Esophagus muscularis mucosa (tissue), 4 donors: ENCODE data around the gene BRD3OS. TPM values are rescaled to one million over a fixed set of nuclear protein-coding genes. Genes with fewer than 3 reads are reported as not detected.

Experiments
- DNase-seq: peaks from one replicate; pipeline ENCODE4 v3.0.0-alpha.2; 2017; ENCODE audit errors: extremely low spot score
- H3K27ac ChIP-seq, 4 donors: fragments of 200-600 bp; sonication (generic); replicated peaks in 1 of 4; 1 replicate in 3 of 4; 2 replicates in 1 of 4; pipeline ENCODE4 v1.5.1; 2016 to 2019; ENCODE audit warnings: mild to moderate bottlenecking in 1 of 4
- H3K27me3 ChIP-seq, 4 donors: fragments of 200-600 bp; sonication (generic); one replicate each; pipeline versions ENCODE4 v1.5.1 to v1.6.0; 2016 to 2019
- H3K36me3 ChIP-seq, 4 donors: fragments of 200-600 bp; sonication (generic); one replicate each; pipeline ENCODE4 v1.5.1; 2016 to 2019
- H3K4me1 ChIP-seq, 4 donors: fragments of 200-600 bp; sonication (generic); one replicate each; pipeline ENCODE4 v1.5.1; 2016 to 2019
- H3K4me3 ChIP-seq, 4 donors: fragments of 200-600 bp; sonication (generic); 1 replicate in 2 of 4; 2 replicates in 2 of 4; pipeline ENCODE4 v1.5.1; 2016 to 2019; ENCODE audit warnings: mild to moderate bottlenecking in 4 of 4, moderate library complexity in 1 of 4
- H3K9me3 ChIP-seq, 4 donors: fragments of 200-600 bp; sonication (generic); 1 replicate in 3 of 4; 2 replicates in 1 of 4; pipeline ENCODE4 v1.5.1; 2016 to 2019
- EP300 ChIP-seq: sonication (generic); formaldehyde crosslinking; IDR thresholded peaks from one replicate; pipeline ENCODE4 v1.6.1; 2017; ENCODE audit warnings: antibody characterized with exemption
- POLR2A ChIP-seq: fragments of 450-650 bp; IDR thresholded peaks from one replicate; pipeline ENCODE4 v1.6.1; 2017; ENCODE audit warnings: antibody characterized with exemption, moderate library complexity, mild to moderate bottlenecking, low read depth
- POLR2AphosphoS5 ChIP-seq, 2 donors: sonication (generic); formaldehyde crosslinking; IDR thresholded peaks; one replicate each; pipeline ENCODE4 v1.6.1; 2017; ENCODE audit warnings: antibody characterized with exemption in 2 of 2
- WGBS: methylation state at CpG from one replicate; pipeline ENCODE4 v1.1.5; 2018; 5-methylcytosine and 5-hydroxymethylcytosine counted together
- intact Hi-C: fragments of 100-400 bp; cut with DNase I; formaldehyde crosslinking; loops from one replicate; pipeline ENCODE4 v1.15.1; 2023
- total RNA-seq, 4 donors: library from RNA; depleted of rRNA; stranded (reverse); fragments of >200 nt; gene quantifications; one replicate each; pipeline versions ENCODE4 v1.1.0 to v1.2.1, GENCODE V29; 2016
- TF ChIP-seq, protein P1 (sequence below), 3 experiments: fragments of 200-600 bp in 2 of 3; fragments of 450-650 bp in 1 of 3; sonication (generic) in 2 of 3; IDR thresholded peaks; one replicate each; pipeline ENCODE4 v1.5.1; 2017 to 2019; ENCODE audit warnings: antibody characterized with exemption in 3 of 3, mild to moderate bottlenecking in 2 of 3, moderate library complexity in 1 of 3

Gene BRD3OS
- total RNA-seq, 4 donors from 2014 or later: 13.4 to 33.4 (median 21.7) TPM

DNA sequence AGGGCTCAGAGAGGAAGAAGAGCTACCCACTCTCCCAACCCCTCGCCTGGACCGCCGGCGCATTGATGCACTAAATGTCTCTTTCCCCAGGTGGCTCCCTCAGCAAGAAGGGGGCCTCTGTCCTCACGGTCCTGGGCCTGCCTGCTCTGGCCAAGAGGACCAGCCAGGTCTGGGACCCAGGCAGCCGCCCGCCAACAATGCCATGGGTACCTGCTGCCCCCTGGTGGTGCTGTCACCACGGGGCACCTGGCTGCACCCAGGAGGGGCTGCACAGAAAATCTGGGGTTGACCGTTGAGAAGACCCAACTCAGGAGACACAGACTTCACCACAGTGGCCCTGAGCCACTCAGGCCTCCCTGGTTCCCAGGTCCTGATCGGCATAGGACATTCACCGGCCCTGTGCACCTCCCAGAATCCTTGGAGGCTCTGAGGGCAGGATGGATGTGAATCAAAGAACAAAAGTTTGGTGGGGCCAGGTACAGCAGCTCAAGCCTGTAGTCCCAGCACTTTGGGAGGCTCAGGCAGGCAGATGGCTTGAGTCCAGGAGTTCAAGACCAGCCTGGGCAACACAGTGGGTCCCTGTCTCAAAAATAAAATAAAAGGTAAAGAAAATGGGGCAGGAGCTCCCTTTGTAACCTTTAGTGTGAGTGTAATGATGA is 30.8 kb upstream of the BRD3OS start:
- intact Hi-C loops: loop anchor here (2.0 to 10.0 kb wide), 3 partner anchors 137 to 460 kb away; partner anchors contain the start of gene ADAMTSL2
- peaks cover 20 to 46% (median 35%) of the 10 kb centered on the region in 4 donors for H3K4me1 ChIP-seq
- TF ChIP-seq POLR2A: no peak
- TF ChIP-seq, protein P1, sequence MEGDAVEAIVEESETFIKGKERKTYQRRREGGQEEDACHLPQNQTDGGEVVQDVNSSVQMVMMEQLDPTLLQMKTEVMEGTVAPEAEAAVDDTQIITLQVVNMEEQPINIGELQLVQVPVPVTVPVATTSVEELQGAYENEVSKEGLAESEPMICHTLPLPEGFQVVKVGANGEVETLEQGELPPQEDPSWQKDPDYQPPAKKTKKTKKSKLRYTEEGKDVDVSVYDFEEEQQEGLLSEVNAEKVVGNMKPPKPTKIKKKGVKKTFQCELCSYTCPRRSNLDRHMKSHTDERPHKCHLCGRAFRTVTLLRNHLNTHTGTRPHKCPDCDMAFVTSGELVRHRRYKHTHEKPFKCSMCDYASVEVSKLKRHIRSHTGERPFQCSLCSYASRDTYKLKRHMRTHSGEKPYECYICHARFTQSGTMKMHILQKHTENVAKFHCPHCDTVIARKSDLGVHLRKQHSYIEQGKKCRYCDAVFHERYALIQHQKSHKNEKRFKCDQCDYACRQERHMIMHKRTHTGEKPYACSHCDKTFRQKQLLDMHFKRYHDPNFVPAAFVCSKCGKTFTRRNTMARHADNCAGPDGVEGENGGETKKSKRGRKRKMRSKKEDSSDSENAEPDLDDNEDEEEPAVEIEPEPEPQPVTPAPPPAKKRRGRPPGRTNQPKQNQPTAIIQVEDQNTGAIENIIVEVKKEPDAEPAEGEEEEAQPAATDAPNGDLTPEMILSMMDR (IDR thresholded peaks at IDR 0.05): peak in 2 of 3 experiments; percentile 96 to 98
- WGBS: 1% methylated on average over 9 of the region's 11 CpGs
- peaks cover 0 to 6% (median 0%) of the 10 kb centered on the region in 4 donors for H3K27me3 ChIP-seq
- H3K36me3 ChIP-seq: no peaks in the 10 kb centered on the region
- no peak overlapping the region for H3K4me3 ChIP-seq
- H3K27ac ChIP-seq: peak overlapping the region in 1 of 4 donors; percentile 92
- no peaks in the 10 kb centered on the region for H3K9me3 ChIP-seq
- DNase-seq: no peak

DNA sequence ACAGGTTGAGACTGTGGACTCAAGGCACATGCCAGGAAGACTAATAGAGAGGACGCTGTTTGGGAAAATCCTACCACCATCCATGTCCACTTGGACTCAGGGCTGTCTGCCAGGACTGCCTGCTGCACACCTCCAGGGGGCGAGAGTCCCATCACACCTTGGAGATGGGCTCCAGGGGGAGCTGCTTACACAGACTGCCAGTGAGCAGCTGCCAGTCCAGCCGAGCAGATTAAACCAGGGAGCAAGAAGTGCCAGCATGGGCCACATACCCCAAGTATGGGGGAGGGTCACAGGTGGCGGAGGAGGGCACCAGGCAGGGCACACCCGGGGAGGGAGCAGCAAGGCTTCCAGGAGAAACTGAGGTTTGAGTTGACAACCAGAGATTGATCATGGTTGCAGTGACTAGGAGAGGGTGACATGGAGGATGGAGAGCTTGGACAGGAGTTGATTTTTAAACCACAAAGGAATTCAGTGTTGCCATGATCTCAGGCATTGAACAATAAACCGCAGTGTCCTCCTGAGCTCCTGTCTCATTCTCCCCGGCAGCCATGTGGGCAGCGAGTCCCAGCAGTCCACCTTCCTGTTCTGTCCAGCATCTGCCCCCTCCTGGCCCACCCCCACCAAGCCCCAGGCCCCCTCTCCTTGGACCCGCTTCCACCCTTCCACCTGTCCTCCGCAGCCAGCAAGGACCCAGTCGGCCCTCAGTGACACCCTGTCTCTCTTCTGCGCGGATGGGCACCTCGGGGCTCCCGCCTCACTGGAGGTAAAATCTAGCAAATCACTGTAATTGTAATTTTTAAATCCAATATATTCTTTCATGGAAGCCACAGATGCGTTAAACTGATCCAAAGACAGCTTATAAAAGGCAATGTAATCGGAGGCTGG is 30.0 kb upstream of the BRD3OS start:
- 71% methylated on average over 17 of the region's 17 CpGs for WGBS
- intact Hi-C loops: loop anchor here (2.0 to 10.0 kb wide), 2 partner anchors 212 to 460 kb away; partner anchors contain the start of gene ADAMTSL2
- peaks cover 0 to 6% (median 0%) of the 10 kb centered on the region in 4 donors for H3K27me3 ChIP-seq
- TF ChIP-seq EP300 (no peak), POLR2A (no peak), POLR2AphosphoS5 (IDR thresholded peaks at IDR 0.05) (no peak)
- TF ChIP-seq, protein P1 (IDR thresholded peaks at IDR 0.05): no peak
- H3K36me3 ChIP-seq: no peaks in the 10 kb centered on the region
- DNase-seq: no peak
- H3K27ac ChIP-seq: no peak overlapping the region
- no peak overlapping the region for H3K4me3 ChIP-seq
- H3K9me3 ChIP-seq: no peaks in the 10 kb centered on the region
- H3K4me1 ChIP-seq: peaks cover 19 to 39% (median 30%) of the 10 kb centered on the region in 4 donors

DNA sequence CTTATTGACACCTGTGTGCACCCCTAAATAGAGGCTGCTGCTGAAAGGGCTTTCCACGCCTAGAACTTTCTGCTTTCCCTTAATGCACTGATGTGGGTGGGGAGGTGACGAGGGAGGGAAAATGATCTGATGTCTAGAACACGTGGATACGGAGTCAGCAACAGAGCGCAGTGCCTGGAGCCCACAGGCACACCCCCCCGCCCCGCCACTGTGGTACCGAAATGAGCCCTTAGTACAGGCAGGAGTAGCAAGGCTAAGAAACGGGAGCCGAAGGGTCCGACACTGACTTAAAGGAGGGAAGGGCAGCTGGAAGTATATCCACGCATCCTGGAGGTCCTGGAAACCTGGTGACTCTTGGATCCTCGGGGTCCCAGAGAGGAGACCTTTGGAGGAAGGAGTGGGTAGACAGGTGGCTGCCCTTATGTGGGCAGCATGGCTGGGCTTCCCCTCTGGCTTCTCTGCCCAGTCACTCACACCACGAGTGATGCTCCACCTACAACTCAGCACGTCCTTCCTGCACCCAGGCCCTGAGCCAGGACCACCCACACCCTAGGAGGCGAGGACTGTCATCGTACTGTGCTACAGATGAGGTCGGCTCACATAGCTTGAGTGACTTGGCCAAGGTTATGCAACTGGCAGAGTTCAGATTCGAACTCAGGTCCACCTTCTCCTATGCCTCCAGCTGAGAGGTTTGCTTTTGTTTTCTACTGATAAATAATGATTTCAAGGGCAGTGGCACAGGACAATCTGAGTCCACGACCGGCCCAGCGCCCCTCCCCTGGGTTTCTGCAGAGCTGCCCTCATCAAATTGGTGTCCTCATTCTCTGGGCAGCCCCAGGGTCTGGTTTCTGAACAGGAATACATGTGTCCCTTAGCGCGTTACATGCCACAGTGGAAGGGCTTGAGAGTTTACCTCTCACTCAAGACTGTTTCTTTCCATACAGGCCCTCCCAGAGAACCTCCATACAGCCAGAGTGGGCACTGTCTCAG is 28.5 kb upstream of the BRD3OS start:
- WGBS: 72% methylated on average over 19 of the region's 24 CpGs

More for the DNA sequence above, 28.5 kb upstream of the BRD3OS start:
- H3K9me3 ChIP-seq: no peaks in the 10 kb centered on the region
- peaks cover 10 to 24% (median 16%) of the 10 kb centered on the region in 4 donors for H3K4me1 ChIP-seq
- H3K4me3 ChIP-seq: no peak overlapping the region
- intact Hi-C loops: loop anchor here (10.0 kb wide), 1 partner anchor 462 kb away; the partner anchor contains the start of gene ADAMTSL2
- no peaks in the 10 kb centered on the region for H3K36me3 ChIP-seq
- no peak for TF ChIP-seq POLR2AphosphoS5 (IDR thresholded peaks at IDR 0.05)
- TF ChIP-seq EP300: no peak
- TF ChIP-seq POLR2A: no peak
- TF ChIP-seq, protein P1 (IDR thresholded peaks at IDR 0.05): no peak
- no peak overlapping the region for H3K27ac ChIP-seq
- no peak for DNase-seq
- H3K27me3 ChIP-seq: peaks cover 0 to 12% (median 0%) of the 10 kb centered on the region in 4 donors
